Adrenal gland (tissue), 5 donors: Measurements from ENCODE around the gene HCFC2.

Experiments
- CTCF ChIP-seq, 6 experiments: fragments of 450-650 bp in 4 of 6; fragments of 200-600 bp in 2 of 6; sonication (generic) in 1 of 6; IDR thresholded peaks; 1 replicate in 5 of 6; 2 replicates in 1 of 6; pipeline versions ENCODE4 v1.5.1 to v1.8.0; 2016 to 2021; ENCODE audit warnings: antibody characterized with exemption in 6 of 6, mild to moderate bottlenecking in 2 of 6, moderate library complexity in 1 of 6
- POLR2A ChIP-seq, 2 donors: fragments of 450-650 bp; IDR thresholded peaks; one replicate each; pipeline ENCODE4 v1.6.1; 2017; ENCODE audit warnings: antibody characterized with exemption in 2 of 2, mild to moderate bottlenecking in 2 of 2, moderate library complexity in 1 of 2
- donor health status: DM: no; HTN: no; CAD: no.

DNA sequence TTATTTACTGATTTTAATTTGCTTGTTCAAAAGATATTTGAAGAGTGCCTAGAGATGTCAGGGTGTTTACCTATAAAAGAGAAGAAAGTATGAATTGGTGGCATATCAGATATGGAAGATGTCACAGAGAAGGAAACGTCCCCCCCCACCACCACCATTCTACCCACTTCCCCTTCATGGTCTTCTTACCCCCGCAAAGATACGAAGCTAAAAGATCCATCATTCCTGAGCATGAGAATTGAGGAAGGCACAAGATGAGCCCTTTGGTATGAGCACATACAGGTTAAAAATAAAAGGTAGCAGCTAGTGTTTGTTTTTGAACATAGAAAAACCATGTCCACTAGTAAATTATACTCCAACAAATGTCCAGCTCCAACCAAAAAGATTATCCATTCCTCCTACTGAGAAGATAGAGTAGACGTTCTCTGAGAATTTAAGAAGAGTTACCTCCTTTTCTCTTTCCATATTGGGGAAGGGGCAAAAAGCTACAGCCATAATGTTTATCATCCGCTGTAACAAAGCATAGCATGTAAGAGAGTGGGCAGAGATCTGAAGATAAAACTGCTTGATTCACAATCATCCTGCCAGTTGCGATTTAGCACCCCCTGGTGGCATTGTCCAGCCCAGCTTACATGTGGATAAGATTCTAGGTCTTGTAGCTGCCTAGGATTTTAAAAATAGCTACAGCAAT, 44.6 kb downstream of the HCFC2 start:
- TF ChIP-seq CTCF (IDR thresholded peaks at IDR 0.05) (peak; percentile 69 to 95 (median 82)), POLR2A (IDR thresholded peaks at IDR 0.05) (peak in 1 of 2 donors; percentile 18)
